PC-3 (cell line): Measurements from ENCODE around the gene EFHC1.

ENCODE experiments used
- EZH2 ChIP-seq: fragments of 300-600 bp; sonication (generic); IDR thresholded peaks from one replicate; pipeline ENCODE4 v1.6.1; 2017; ENCODE audit warnings: antibody characterized with exemption, mild to moderate bottlenecking, low read length; ENCODE audit not compliant: unreplicated experiment
- EZH2phosphoT487 ChIP-seq: fragments of 300-600 bp; sonication (generic); IDR thresholded peaks from 2 replicates; pipeline ENCODE4 v1.6.1; 2018; ENCODE audit warnings: mild to moderate bottlenecking, antibody characterized with exemption, low read length, borderline replicate concordance
- TF ChIP-seq, protein P1 (sequence below): fragments of 300-600 bp; sonication (generic); conservative IDR thresholded peaks from 2 replicates; pipeline ENCODE4 v1.5.1; 2017; ENCODE audit warnings: antibody characterized with exemption, low read depth, mild to moderate bottlenecking, low read length

- TF ChIP-seq EZH2phosphoT487 = no peak
- TF ChIP-seq, protein P1, sequence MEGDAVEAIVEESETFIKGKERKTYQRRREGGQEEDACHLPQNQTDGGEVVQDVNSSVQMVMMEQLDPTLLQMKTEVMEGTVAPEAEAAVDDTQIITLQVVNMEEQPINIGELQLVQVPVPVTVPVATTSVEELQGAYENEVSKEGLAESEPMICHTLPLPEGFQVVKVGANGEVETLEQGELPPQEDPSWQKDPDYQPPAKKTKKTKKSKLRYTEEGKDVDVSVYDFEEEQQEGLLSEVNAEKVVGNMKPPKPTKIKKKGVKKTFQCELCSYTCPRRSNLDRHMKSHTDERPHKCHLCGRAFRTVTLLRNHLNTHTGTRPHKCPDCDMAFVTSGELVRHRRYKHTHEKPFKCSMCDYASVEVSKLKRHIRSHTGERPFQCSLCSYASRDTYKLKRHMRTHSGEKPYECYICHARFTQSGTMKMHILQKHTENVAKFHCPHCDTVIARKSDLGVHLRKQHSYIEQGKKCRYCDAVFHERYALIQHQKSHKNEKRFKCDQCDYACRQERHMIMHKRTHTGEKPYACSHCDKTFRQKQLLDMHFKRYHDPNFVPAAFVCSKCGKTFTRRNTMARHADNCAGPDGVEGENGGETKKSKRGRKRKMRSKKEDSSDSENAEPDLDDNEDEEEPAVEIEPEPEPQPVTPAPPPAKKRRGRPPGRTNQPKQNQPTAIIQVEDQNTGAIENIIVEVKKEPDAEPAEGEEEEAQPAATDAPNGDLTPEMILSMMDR = no peak
- no peak for TF ChIP-seq EZH2
Observed at GRCh38 chr6:52511572-52512151, 91.5 kb downstream of the EFHC1 start.
